NCI-H748 (cell line): ENCODE data around the gene CPED1.

Source experiments
- DNase-seq: peaks from one replicate; lab custom pipeline; 2025; ENCODE audit not compliant: unreplicated experiment; lab: John Stamatoyannopoulos, UW

Gene CPED1

GRCh38 chr7:120988591-120989256 lies at the start of gene CPED1:
CPED1 (plus strand) TSS chr7:120988711; CDS start chr7:120989622, 911 bp downstream.
- peak; percentile 65 for DNase-seq

GRCh38 chr7:120939345-120939744 lies 49.2 kb upstream of the CPED1 start:
- DNase-seq: no peak

GRCh38 chr7:120941064-120941463 lies 47.4 kb upstream of the CPED1 start:
- peak; percentile 22 for DNase-seq

GRCh38 chr7:120941856-120942255 lies 46.7 kb upstream of the CPED1 start:
- DNase-seq: no peak

- DNase-seq: no peak
Observed at GRCh38 chr7:120942861-120943260, 45.6 kb upstream of the CPED1 start.

GRCh38 chr7:120944826-120945562 lies 43.5 kb upstream of the CPED1 start:
- DNase-seq: no peak

GRCh38 chr7:120947980-120948379 lies 40.5 kb upstream of the CPED1 start:
- no peak for DNase-seq

- no peak for DNase-seq
Observed at GRCh38 chr7:120949393-120949911, 39.1 kb upstream of the CPED1 start.

GRCh38 chr7:120949998-120950538 lies 38.4 kb upstream of the CPED1 start:
- peak; percentile 46 for DNase-seq

- peak; percentile 99 for DNase-seq
Observed at GRCh38 chr7:120950539-120951308, 37.8 kb upstream of the CPED1 start, which contains the start of gene ING3. ING3 (plus strand) TSS chr7:120950777; CDS start chr7:120950897, 120 bp downstream.

- no peak for DNase-seq
Observed at GRCh38 chr7:120951309-120951699, 37.2 kb upstream of the CPED1 start.

GRCh38 chr7:120951826-120952225 lies 36.7 kb upstream of the CPED1 start:
- peak; percentile 23 for DNase-seq

GRCh38 chr7:120955577-120956149 lies 32.8 kb upstream of the CPED1 start:
- no peak for DNase-seq

- DNase-seq: no peak
Observed at GRCh38 chr7:120959929-120960484, 28.5 kb upstream of the CPED1 start.

GRCh38 chr7:120960714-120961113 lies 27.8 kb upstream of the CPED1 start:
- no peak for DNase-seq

- no peak for DNase-seq
Observed at GRCh38 chr7:120961638-120962173, 26.8 kb upstream of the CPED1 start.

GRCh38 chr7:120964088-120964487 lies 24.4 kb upstream of the CPED1 start:
- no peak for DNase-seq

- no peak for DNase-seq
Observed at GRCh38 chr7:120966961-120967360, 21.6 kb upstream of the CPED1 start.

- DNase-seq: no peak
Observed at GRCh38 chr7:120973849-120974248, 14.7 kb upstream of the CPED1 start.
